Neural cell (in vitro differentiated cells): Measurements from ENCODE around the gene ITGA3. TPM values are rescaled to one million over a fixed set of nuclear protein-coding genes. Genes with fewer than 3 reads are reported as not detected.

Experiments
- H2AFZ ChIP-seq: fragments of 200-600, 300-800 bp; sonication (generic), shearing (Covaris generic); 2 replicates; pipeline ENCODE4 v1.6.0; 2014; ENCODE audit warnings: low read depth, mild to moderate bottlenecking, antibody characterized with exemption, low read length, moderate library complexity
- H3F3A ChIP-seq: fragments of 200-600 bp; shearing (Covaris generic); 2 replicates; pipeline ENCODE4 v1.6.1; 2016; ENCODE audit warnings: mild to moderate bottlenecking, moderate library complexity, mixed read lengths, antibody characterized with exemption, low read length; ENCODE audit not compliant: insufficient read depth, poor library complexity, severe bottlenecking
- H3K27ac ChIP-seq: fragments of 200-600, 300-800 bp; sonication (generic), shearing (Covaris generic); 2 replicates; pipeline ENCODE4 v1.5.1; 2014; ENCODE audit warnings: mild to moderate bottlenecking, low read length, moderate library complexity
- H3K27me3 ChIP-seq: fragments of 300-800, 200-600 bp; sonication (generic), shearing (Covaris generic); 2 replicates; pipeline ENCODE4 v1.6.0; 2014; ENCODE audit warnings: mild to moderate bottlenecking, low read depth, low read length, moderate library complexity; ENCODE audit not compliant: insufficient read depth
- H3K36me3 ChIP-seq: fragments of 300-800, 200-600 bp; sonication (generic), shearing (Covaris generic); 2 replicates; pipeline ENCODE4 v1.5.1; 2014; ENCODE audit warnings: mild to moderate bottlenecking, antibody characterized with exemption, low read length, moderate library complexity; ENCODE audit not compliant: insufficient read depth
- H3K4me2 ChIP-seq: fragments of 300-800, 200-600 bp; sonication (generic), shearing (Covaris generic); 2 replicates; pipeline ENCODE4 v1.6.0; 2014; ENCODE audit warnings: mild to moderate bottlenecking, low read length
- H3K4me3 ChIP-seq: fragments of 300-800, 200-600 bp; sonication (generic), shearing (Covaris generic); 2 replicates; pipeline ENCODE4 v1.5.1; 2014; ENCODE audit warnings: mild to moderate bottlenecking, low read length, moderate library complexity
- H3K79me2 ChIP-seq: fragments of 200-600 bp; shearing (Covaris generic); replicated peaks from 2 replicates; pipeline ENCODE4 v1.6.0; 2014; ENCODE audit warnings: mild to moderate bottlenecking, low read length, moderate library complexity; ENCODE audit not compliant: insufficient read depth
- H3K9ac ChIP-seq: fragments of 300-800, 200-600 bp; sonication (generic), shearing (Covaris generic); 2 replicates; pipeline ENCODE4 v1.6.1; 2016; ENCODE audit warnings: mild to moderate bottlenecking, low read length, mixed read lengths
- H3K9me2 ChIP-seq: fragments of 200-600 bp; shearing (Covaris generic); 2 replicates; pipeline ENCODE4 v1.6.1; 2016; ENCODE audit warnings: mild to moderate bottlenecking, low read length, mixed read lengths; ENCODE audit not compliant: insufficient read depth
- H3K9me3 ChIP-seq: fragments of 200-600, 300-800 bp; sonication (generic), shearing (Covaris generic); 2 replicates; pipeline ENCODE4 v1.6.1; 2016; ENCODE audit warnings: mild to moderate bottlenecking, mixed run types, low read length, moderate library complexity, mixed read lengths
- H4K20me1 ChIP-seq: fragments of 200-600 bp; shearing (Covaris generic); 2 replicates; pipeline ENCODE4 v1.6.1; 2016; ENCODE audit warnings: mild to moderate bottlenecking, mixed run types; ENCODE audit not compliant: insufficient read depth
- EP300 ChIP-seq: fragments of 450-650 bp; conservative IDR thresholded peaks from 2 replicates; pipeline ENCODE4 v1.6.1; 2014; ENCODE audit warnings: antibody characterized with exemption, mild to moderate bottlenecking, moderate library complexity; ENCODE audit not compliant: poor library complexity, severe bottlenecking
- EZH2 ChIP-seq: fragments of 200-600, 300-800 bp; shearing (Covaris generic), sonication (generic); IDR thresholded peaks from 2 replicates; pipeline ENCODE4 v1.6.1; 2014; ENCODE audit warnings: antibody characterized with exemption, low read length, borderline replicate concordance, mild to moderate bottlenecking; ENCODE audit not compliant: insufficient read depth, poor library complexity, severe bottlenecking
- MXI1 ChIP-seq: fragments of 450-650 bp; conservative IDR thresholded peaks from 2 replicates; pipeline ENCODE4 v1.6.1; 2014; ENCODE audit warnings: antibody characterized with exemption, mild to moderate bottlenecking; ENCODE audit not compliant: poor library complexity, severe bottlenecking
- POLR2AphosphoS5 ChIP-seq: IDR thresholded peaks from 2 replicates; pipeline ENCODE4 v1.6.1; 2012
- RAD21 ChIP-seq: fragments of 450-650 bp; conservative IDR thresholded peaks from 2 replicates; pipeline ENCODE4 v1.6.1; 2014; ENCODE audit warnings: antibody characterized with exemption, mild to moderate bottlenecking, moderate library complexity
- SMC3 ChIP-seq: fragments of 450-650 bp; conservative IDR thresholded peaks from 2 replicates; pipeline ENCODE4 v1.6.1; 2014; ENCODE audit warnings: antibody characterized with exemption, mild to moderate bottlenecking, moderate library complexity; ENCODE audit not compliant: poor library complexity
- TAF1 ChIP-seq: IDR thresholded peaks from 2 replicates; pipeline ENCODE4 v1.6.1; 2012; ENCODE audit warnings: low read depth
- polyA plus RNA-seq: library from polyadenylated mRNA; depleted of rRNA; stranded (reverse); fragments of >200 nt; gene quantifications from 2 replicates; pipeline ENCODE4 v1.2.3, GENCODE V29; 2014
- TF ChIP-seq, protein P1 (sequence below): fragments of 450-650 bp; IDR thresholded peaks from 2 replicates; pipeline ENCODE4 v1.5.1; 2014; ENCODE audit warnings: antibody characterized with exemption, mild to moderate bottlenecking, moderate library complexity; ENCODE audit not compliant: poor library complexity, severe bottlenecking
- TF ChIP-seq, protein P2 (sequence below): IDR thresholded peaks from 2 replicates; pipeline ENCODE4 v1.6.1; 2012; ENCODE audit warnings: borderline replicate concordance

ITGA3 gene
- polyA plus RNA-seq, 1 donor from 2014 or later = 33.0 TPM

DNA sequence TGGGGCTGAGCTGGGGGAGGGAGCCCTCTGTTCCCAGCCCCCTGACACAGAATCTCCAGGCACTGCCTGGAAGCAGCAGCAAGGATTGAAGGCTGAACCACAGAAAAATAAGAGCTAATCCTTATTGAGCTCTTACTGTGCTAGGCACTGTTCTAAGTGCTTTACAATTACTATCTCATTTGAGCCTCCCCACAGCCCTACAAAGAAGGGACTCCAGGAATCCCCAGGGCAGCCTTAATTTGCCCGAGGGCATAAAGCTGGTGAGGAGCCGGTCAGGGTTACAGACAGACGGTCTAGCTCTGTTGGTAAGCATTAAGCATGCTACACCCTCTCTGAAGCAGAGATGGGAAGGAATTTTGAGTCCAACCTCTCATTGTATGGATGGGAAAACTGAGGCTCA, 67.0 kb downstream of the ITGA3 start:
- no peak overlapping the region for H3K4me2 ChIP-seq
- no peaks in the 10 kb centered on the region for H3K27me3 ChIP-seq
- no peak overlapping the region for H3K4me3 ChIP-seq
- no peaks in the 10 kb centered on the region for H3F3A ChIP-seq
- no peaks in the 10 kb centered on the region for H3K9me2 ChIP-seq
- no peaks in the 10 kb centered on the region for H3K9me3 ChIP-seq
- no peak for TF ChIP-seq TAF1
- TF ChIP-seq EP300 = no peak
- TF ChIP-seq MXI1 = no peak
- TF ChIP-seq, protein P1, sequence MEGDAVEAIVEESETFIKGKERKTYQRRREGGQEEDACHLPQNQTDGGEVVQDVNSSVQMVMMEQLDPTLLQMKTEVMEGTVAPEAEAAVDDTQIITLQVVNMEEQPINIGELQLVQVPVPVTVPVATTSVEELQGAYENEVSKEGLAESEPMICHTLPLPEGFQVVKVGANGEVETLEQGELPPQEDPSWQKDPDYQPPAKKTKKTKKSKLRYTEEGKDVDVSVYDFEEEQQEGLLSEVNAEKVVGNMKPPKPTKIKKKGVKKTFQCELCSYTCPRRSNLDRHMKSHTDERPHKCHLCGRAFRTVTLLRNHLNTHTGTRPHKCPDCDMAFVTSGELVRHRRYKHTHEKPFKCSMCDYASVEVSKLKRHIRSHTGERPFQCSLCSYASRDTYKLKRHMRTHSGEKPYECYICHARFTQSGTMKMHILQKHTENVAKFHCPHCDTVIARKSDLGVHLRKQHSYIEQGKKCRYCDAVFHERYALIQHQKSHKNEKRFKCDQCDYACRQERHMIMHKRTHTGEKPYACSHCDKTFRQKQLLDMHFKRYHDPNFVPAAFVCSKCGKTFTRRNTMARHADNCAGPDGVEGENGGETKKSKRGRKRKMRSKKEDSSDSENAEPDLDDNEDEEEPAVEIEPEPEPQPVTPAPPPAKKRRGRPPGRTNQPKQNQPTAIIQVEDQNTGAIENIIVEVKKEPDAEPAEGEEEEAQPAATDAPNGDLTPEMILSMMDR = no peak
- TF ChIP-seq RAD21 = no peak
- no peak for TF ChIP-seq SMC3
- no peak for TF ChIP-seq EZH2
- TF ChIP-seq, protein P2, sequence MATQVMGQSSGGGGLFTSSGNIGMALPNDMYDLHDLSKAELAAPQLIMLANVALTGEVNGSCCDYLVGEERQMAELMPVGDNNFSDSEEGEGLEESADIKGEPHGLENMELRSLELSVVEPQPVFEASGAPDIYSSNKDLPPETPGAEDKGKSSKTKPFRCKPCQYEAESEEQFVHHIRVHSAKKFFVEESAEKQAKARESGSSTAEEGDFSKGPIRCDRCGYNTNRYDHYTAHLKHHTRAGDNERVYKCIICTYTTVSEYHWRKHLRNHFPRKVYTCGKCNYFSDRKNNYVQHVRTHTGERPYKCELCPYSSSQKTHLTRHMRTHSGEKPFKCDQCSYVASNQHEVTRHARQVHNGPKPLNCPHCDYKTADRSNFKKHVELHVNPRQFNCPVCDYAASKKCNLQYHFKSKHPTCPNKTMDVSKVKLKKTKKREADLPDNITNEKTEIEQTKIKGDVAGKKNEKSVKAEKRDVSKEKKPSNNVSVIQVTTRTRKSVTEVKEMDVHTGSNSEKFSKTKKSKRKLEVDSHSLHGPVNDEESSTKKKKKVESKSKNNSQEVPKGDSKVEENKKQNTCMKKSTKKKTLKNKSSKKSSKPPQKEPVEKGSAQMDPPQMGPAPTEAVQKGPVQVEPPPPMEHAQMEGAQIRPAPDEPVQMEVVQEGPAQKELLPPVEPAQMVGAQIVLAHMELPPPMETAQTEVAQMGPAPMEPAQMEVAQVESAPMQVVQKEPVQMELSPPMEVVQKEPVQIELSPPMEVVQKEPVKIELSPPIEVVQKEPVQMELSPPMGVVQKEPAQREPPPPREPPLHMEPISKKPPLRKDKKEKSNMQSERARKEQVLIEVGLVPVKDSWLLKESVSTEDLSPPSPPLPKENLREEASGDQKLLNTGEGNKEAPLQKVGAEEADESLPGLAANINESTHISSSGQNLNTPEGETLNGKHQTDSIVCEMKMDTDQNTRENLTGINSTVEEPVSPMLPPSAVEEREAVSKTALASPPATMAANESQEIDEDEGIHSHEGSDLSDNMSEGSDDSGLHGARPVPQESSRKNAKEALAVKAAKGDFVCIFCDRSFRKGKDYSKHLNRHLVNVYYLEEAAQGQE = no peak
- TF ChIP-seq POLR2AphosphoS5 = no peak
- peaks cover 4% of the 10 kb centered on the region for H3K36me3 ChIP-seq
- H3K27ac ChIP-seq = peak overlapping the region; percentile 33
- H2AFZ ChIP-seq = no peak overlapping the region
- H4K20me1 ChIP-seq = no peaks in the 10 kb centered on the region
- peaks cover 5% of the 10 kb centered on the region for H3K79me2 ChIP-seq
- H3K9ac ChIP-seq = no peak overlapping the region

DNA sequence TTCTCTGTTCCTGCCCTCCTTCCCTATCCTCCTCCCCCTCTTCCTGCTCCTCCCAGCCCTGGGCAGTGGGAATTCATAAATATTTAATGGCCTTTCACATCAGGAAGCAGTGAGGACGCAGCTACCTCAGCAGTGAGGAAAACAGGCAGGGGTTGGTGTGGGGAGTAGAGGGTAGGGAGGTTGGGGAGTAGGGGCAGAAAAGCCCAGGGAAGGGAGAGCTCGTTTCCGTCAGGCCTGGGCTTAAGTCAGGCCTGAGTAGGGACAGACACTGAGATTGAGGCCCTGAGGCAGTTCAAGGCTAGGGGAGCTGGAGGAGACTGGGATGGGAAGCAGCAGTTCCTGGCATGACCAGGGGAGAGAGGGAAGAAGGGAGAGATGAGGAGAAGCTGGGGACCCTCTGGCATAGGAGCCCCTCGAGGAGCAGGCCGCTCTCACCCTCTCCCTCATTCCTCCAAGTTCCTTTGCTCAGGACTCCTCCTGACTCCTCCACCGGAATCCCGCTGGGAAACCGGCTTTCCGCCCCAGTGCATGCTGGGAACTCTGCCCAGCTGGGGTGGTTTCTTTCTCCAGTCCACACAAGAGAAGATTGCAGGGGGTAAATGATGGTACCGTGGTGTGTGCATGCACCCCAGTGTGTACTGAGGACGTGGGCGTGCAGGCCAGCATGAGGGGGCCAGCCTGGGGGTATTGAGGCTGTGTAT, 67.9 kb downstream of the ITGA3 start:
- H3K4me2 ChIP-seq = no peak overlapping the region
- peaks cover 4% of the 10 kb centered on the region for H3K36me3 ChIP-seq
- no peaks in the 10 kb centered on the region for H3K9me2 ChIP-seq
- H3K27ac ChIP-seq = peak overlapping the region; percentile 33
- H3F3A ChIP-seq = no peaks in the 10 kb centered on the region
- no peaks in the 10 kb centered on the region for H3K9me3 ChIP-seq
- H3K4me3 ChIP-seq = peak overlapping the region; percentile 30
- no peaks in the 10 kb centered on the region for H3K27me3 ChIP-seq
- peaks cover 14% of the 10 kb centered on the region for H3K79me2 ChIP-seq
- H4K20me1 ChIP-seq = no peaks in the 10 kb centered on the region
- TF ChIP-seq, protein P2 = no peak
- no peak for TF ChIP-seq TAF1
- no peak for TF ChIP-seq POLR2AphosphoS5
- TF ChIP-seq EZH2 = no peak
- TF ChIP-seq, protein P1 = no peak
- peak overlapping the region; percentile 31 for H3K9ac ChIP-seq
- no peak overlapping the region for H2AFZ ChIP-seq
